OCI-LY3 (cell line): ENCODE data around the gene TSPAN31.

ENCODE experiments used
- H2AFZ ChIP-seq: fragments of 200-600, 300-600 bp; shearing (Covaris generic); 2 replicates; pipeline ENCODE4 v1.6.0; 2014; ENCODE audit warnings: antibody characterized with exemption, low read depth, low read length
- H3K27ac ChIP-seq: fragments of 200-600, 300-600 bp; sonication (generic); 2 replicates; pipeline ENCODE4 v1.5.1; 2014; ENCODE audit warnings: mild to moderate bottlenecking, low read length, moderate library complexity, mixed read lengths
- H3K27me3 ChIP-seq: fragments of 200-600, 300-600 bp; sonication (generic); 2 replicates; pipeline ENCODE4 v1.6.1; 2014; ENCODE audit warnings: low read depth, low read length, mixed read lengths
- H3K36me3 ChIP-seq: fragments of 200-600, 300-600 bp; sonication (generic); replicated peaks from 2 replicates; pipeline ENCODE3; 2014; ENCODE audit warnings: low read depth, low read length, mixed read lengths
- H3K4me1 ChIP-seq: fragments of 300-600, 200-600 bp; sonication (generic); 2 replicates; pipeline ENCODE4 v1.6.1; 2014; ENCODE audit warnings: low read length, mixed read lengths
- H3K4me2 ChIP-seq: fragments of 200-600, 300-600 bp; sonication (generic); 2 replicates; pipeline ENCODE4 v1.6.1; 2014; ENCODE audit warnings: low read length, mixed read lengths
- H3K4me3 ChIP-seq: fragments of 300-600, 200-600 bp; sonication (generic); 2 replicates; pipeline ENCODE4 v1.5.1; 2014; ENCODE audit warnings: antibody characterized with exemption, mild to moderate bottlenecking, low read length, moderate library complexity
- H3K79me2 ChIP-seq: fragments of 300-600, 200-600 bp; shearing (Covaris generic); 2 replicates; pipeline ENCODE4 v1.6.1; 2014; ENCODE audit warnings: mild to moderate bottlenecking, low read length, mixed read lengths
- H3K9ac ChIP-seq: fragments of 300-600, 200-600 bp; shearing (Covaris generic); 2 replicates; pipeline ENCODE4 v1.6.0; 2014; ENCODE audit warnings: mild to moderate bottlenecking, low read length, moderate library complexity
- H3K9me3 ChIP-seq: fragments of 200-600, 300-600 bp; shearing (Covaris generic); 2 replicates; pipeline ENCODE4 v1.6.1; 2014; ENCODE audit warnings: low read length, mixed read lengths; ENCODE audit not compliant: insufficient read depth
- H4K20me1 ChIP-seq: fragments of 200-600, 300-600 bp; sonication (generic); 2 replicates; pipeline ENCODE4 v1.6.1; 2016; ENCODE audit warnings: low read length, mixed read lengths; ENCODE audit not compliant: insufficient read depth
- EZH2phosphoT487 ChIP-seq: fragments of 200-600 bp; shearing (Covaris generic); IDR thresholded peaks from 2 replicates; pipeline ENCODE4 v1.6.1; 2018; ENCODE audit warnings: antibody characterized with exemption, mixed run types, low read depth
- TF ChIP-seq, protein P1 (sequence below): fragments of 200-600, 300-600 bp; sonication (generic); IDR thresholded peaks from 2 replicates; pipeline ENCODE4 v1.5.1; 2014; ENCODE audit warnings: antibody characterized with exemption, low read length, low read depth

Gene TSPAN31

DNA sequence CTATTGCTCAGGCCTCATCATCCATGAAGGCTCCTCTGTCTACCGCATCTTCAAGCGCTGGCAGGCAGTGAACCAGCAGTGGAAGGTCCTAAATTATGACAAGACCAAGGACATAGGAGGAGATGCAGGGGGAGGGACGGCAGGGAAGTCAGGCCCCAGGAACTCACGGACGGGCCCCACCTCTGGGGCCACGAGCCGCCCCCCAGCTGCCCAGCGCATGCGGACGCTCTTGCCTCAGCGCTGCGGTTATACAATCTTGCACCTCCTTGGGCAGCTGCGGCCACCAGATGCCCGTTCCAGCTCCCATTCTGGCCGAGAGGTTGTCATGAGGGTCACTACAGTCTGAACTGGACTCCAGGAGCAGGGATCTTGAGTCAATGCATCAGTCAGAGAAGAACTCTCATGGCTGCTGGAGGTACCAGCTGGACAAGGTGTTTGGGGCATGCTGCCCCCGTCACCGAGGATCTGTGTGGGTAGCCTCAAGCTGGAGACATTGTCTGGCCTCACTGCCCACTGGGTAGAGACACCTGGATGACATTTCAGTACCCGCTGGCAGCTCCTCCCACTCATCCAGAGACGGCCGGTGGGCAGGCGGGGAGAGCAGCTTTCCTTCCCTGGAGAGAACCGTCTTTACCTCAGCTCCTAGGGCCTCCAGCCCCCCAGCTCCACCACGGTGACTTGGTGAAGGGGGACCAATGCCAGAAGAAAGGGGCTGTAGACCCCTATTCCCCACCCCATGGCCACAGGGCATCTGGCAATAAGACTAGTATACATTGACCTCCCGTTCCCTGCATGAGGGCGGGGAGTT, 13.9 kb downstream of the TSPAN31 start:
- no peak overlapping the region for H3K27ac ChIP-seq
- no peak for TF ChIP-seq EZH2phosphoT487
- TF ChIP-seq, protein P1, sequence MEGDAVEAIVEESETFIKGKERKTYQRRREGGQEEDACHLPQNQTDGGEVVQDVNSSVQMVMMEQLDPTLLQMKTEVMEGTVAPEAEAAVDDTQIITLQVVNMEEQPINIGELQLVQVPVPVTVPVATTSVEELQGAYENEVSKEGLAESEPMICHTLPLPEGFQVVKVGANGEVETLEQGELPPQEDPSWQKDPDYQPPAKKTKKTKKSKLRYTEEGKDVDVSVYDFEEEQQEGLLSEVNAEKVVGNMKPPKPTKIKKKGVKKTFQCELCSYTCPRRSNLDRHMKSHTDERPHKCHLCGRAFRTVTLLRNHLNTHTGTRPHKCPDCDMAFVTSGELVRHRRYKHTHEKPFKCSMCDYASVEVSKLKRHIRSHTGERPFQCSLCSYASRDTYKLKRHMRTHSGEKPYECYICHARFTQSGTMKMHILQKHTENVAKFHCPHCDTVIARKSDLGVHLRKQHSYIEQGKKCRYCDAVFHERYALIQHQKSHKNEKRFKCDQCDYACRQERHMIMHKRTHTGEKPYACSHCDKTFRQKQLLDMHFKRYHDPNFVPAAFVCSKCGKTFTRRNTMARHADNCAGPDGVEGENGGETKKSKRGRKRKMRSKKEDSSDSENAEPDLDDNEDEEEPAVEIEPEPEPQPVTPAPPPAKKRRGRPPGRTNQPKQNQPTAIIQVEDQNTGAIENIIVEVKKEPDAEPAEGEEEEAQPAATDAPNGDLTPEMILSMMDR = no peak
- peaks cover 46% of the 10 kb centered on the region for H3K36me3 ChIP-seq
- peaks cover 15% of the 10 kb centered on the region for H3K4me1 ChIP-seq
- H3K79me2 ChIP-seq = peaks cover 38% of the 10 kb centered on the region
- no peak overlapping the region for H2AFZ ChIP-seq
- no peak overlapping the region for H3K4me2 ChIP-seq
- H3K4me3 ChIP-seq = no peak overlapping the region
- H3K27me3 ChIP-seq = no peaks in the 10 kb centered on the region
- no peak overlapping the region for H3K9ac ChIP-seq
- H3K9me3 ChIP-seq = no peaks in the 10 kb centered on the region
- peaks cover 25% of the 10 kb centered on the region for H4K20me1 ChIP-seq

GRCh38 chr12:57759360-57759980, 14.6 kb downstream of the TSPAN31 start:
- Histone ChIP-seq H3K79me2 (peaks cover 38% of the 10 kb centered on the region), H4K20me1 (peaks cover 25% of the 10 kb centered on the region), H3K4me3 (no peak overlapping the region), H3K27me3 (no peaks in the 10 kb centered on the region), H3K4me2 (no peak overlapping the region), H3K27ac (no peak overlapping the region), H3K9ac (no peak overlapping the region), H3K36me3 (peaks cover 46% of the 10 kb centered on the region), H2AFZ (no peak overlapping the region), H3K9me3 (no peaks in the 10 kb centered on the region), H3K4me1 (peaks cover 9% of the 10 kb centered on the region)
- TF ChIP-seq EZH2phosphoT487 = no peak
- TF ChIP-seq, protein P1 = peak; percentile 63

DNA sequence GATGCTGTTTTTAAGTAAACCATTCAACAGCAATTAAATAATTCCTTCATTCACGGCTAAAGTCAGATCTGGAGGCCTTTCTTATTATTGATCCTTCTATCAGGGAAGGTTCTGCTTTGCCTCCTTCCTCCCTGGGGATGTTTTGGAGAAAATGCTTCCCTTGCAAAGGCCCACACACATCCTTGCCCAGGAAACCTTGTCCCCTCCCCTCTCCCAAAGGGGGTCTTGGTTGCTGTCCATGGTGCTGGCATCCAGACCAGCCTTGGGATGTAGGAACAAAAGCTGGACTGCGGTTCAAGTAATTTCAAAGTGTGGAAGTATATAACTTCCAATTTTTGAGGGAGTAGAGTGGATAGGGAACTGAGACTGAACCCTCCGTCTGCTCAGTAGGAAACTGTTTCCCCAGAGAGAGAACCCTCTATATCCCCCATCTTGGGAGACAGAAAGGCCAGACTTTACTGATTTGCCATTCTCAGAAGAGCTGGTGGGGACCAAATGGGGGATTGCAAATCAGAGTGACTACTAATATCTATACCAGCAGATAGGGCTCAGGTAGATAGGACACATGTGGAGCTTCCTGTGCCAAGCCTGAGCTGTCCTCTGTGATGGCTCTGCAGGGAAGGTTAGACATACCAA, 15.6 kb downstream of the TSPAN31 start:
- Histone ChIP-seq H3K4me2 (no peak overlapping the region), H3K79me2 (peaks cover 37% of the 10 kb centered on the region), H3K9me3 (no peaks in the 10 kb centered on the region), H3K36me3 (peaks cover 46% of the 10 kb centered on the region), H3K27ac (no peak overlapping the region), H3K4me3 (no peak overlapping the region), H2AFZ (no peak overlapping the region), H3K4me1 (peaks cover 11% of the 10 kb centered on the region), H3K9ac (no peak overlapping the region), H3K27me3 (no peaks in the 10 kb centered on the region), H4K20me1 (peaks cover 25% of the 10 kb centered on the region)
- TF ChIP-seq, protein P1 = no peak
- TF ChIP-seq EZH2phosphoT487 = no peak

DNA sequence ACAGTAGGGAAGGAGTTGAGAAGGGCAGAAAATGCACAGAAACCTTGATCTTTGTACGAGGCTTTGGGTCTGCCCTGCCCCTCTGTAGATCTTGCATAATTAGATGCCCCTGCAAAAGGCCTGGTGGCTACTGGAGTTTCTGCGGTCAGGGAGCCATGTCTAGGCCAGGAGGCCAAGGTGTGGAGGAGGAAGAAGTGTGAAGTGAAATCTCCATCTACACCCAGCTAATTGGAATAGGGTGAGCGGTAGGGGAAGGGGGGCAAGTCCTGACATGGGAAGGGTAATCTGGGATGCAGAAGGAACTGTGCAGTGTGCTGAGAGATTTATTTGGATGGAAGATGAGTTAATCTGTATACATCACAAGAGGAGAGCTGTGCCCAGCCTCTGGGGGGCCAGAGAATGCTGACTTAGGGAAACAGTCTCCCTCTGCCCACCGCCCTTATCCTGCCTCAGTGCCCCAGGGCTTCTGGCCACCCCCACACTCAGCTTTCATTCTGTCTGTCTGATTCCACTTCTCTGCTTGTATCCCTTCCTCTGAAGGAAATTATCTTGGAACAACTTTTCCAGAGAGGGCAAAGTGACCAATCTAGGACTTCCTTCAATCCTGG, 16.7 kb downstream of the TSPAN31 start:
- Histone ChIP-seq H3K27ac (no peak overlapping the region), H3K79me2 (peaks cover 27% of the 10 kb centered on the region), H3K9me3 (no peaks in the 10 kb centered on the region), H3K9ac (no peak overlapping the region), H2AFZ (no peak overlapping the region), H4K20me1 (peaks cover 25% of the 10 kb centered on the region), H3K4me3 (no peak overlapping the region), H3K4me1 (peaks cover 10% of the 10 kb centered on the region), H3K36me3 (peaks cover 48% of the 10 kb centered on the region), H3K4me2 (no peak overlapping the region), H3K27me3 (no peaks in the 10 kb centered on the region)
- no peak for TF ChIP-seq EZH2phosphoT487
- TF ChIP-seq, protein P1 = no peak
